HUES64 (cell line): ENCODE data around the gene GCNA.

ENCODE experiments used
- H3K27ac ChIP-seq: 2 replicates; pipeline ENCODE4 v1.7.0; 2013; ENCODE audit warnings: low read depth, low read length, inconsistent platforms
- H3K27me3 ChIP-seq: 2 replicates; pipeline ENCODE4 v1.6.1; 2013; ENCODE audit warnings: mild to moderate bottlenecking, low read length; ENCODE audit not compliant: insufficient read depth
- H3K36me3 ChIP-seq: 2 replicates; pipeline ENCODE4 v1.6.1; 2013; ENCODE audit warnings: mild to moderate bottlenecking, low read length; ENCODE audit not compliant: insufficient read depth
- H3K4me1 ChIP-seq: 2 replicates; pipeline ENCODE4 v1.6.1; 2013; ENCODE audit warnings: mild to moderate bottlenecking, low read length, moderate library complexity; ENCODE audit not compliant: insufficient read depth
- H3K4me3 ChIP-seq: 2 replicates; pipeline ENCODE4 v1.5.1; 2013; ENCODE audit warnings: mild to moderate bottlenecking, low read length, moderate library complexity
- H3K9ac ChIP-seq: 2 replicates; pipeline ENCODE4 v1.6.1; 2013; ENCODE audit warnings: mild to moderate bottlenecking, low read depth, low read length
- H3K9me3 ChIP-seq: 2 replicates; pipeline ENCODE4 v1.6.1; 2013; ENCODE audit warnings: low read depth, low read length; ENCODE audit not compliant: insufficient read depth
- WGBS: fragments of 150-250, 120-280 bp; methylation state at CpG from one replicate; pipeline ENCODE4 v1.1.7; 2013; ENCODE audit warnings: missing lambda C conversion rate; 5-methylcytosine and 5-hydroxymethylcytosine counted together

Gene GCNA

GRCh38 chrX:71616672-71617529, 38.7 kb downstream of the GCNA start:
- Histone ChIP-seq H3K36me3 (peaks cover 3% of the 10 kb centered on the region; the same call in 1 of the 2 replicates), H3K27ac (no peak overlapping the region), H3K4me1 (no peaks in the 10 kb centered on the region), H3K27me3 (no peaks in the 10 kb centered on the region), H3K4me3 (no peak overlapping the region), H3K9ac (no peak overlapping the region), H3K9me3 (no peaks in the 10 kb centered on the region)
- 93% methylated on average over 43 of the region's 43 CpGs for WGBS

- 81% methylated on average over 8 of the region's 8 CpGs for WGBS
- no peaks in the 10 kb centered on the region for H3K9me3 ChIP-seq
- no peaks in the 10 kb centered on the region for H3K4me1 ChIP-seq
- no peak overlapping the region for H3K4me3 ChIP-seq
- H3K27me3 ChIP-seq = no peaks in the 10 kb centered on the region
- no peak overlapping the region for H3K9ac ChIP-seq
- H3K36me3 ChIP-seq = peaks cover 3% of the 10 kb centered on the region; the same call in 1 of the 2 replicates
- no peak overlapping the region for H3K27ac ChIP-seq
Observed at GRCh38 chrX:71617742-71618141, 39.5 kb downstream of the GCNA start.

- no peak within 1 kb of the TSS for H3K9ac ChIP-seq
- WGBS = 94% methylated on average over 4 of the region's 4 CpGs
- H3K4me1 ChIP-seq = no peaks in the 10 kb centered on the region
- H3K9me3 ChIP-seq = no peaks in the 10 kb centered on the region
- H3K36me3 ChIP-seq = peaks cover under 1% of the 10 kb centered on the region; the same call in 1 of the 2 replicates
- H3K27ac ChIP-seq = no peak within 1 kb of the TSS
- H3K4me3 ChIP-seq = no peak within 1 kb of the TSS
- H3K27me3 ChIP-seq = no peaks in the 10 kb centered on the region
Observed at GRCh38 chrX:71618303-71618721, 40.1 kb downstream of the GCNA start, which contains the start of gene CXCR3. Gene CXCR3 (minus strand): TSS chrX:71618511. CDS start chrX:71618449, 62 bp downstream.

GRCh38 chrX:71618787-71619186, 40.5 kb downstream of the GCNA start:
- H3K9me3 ChIP-seq = no peaks in the 10 kb centered on the region
- H3K36me3 ChIP-seq = no peaks in the 10 kb centered on the region
- H3K9ac ChIP-seq = no peak overlapping the region
- H3K27ac ChIP-seq = no peak overlapping the region
- H3K27me3 ChIP-seq = no peaks in the 10 kb centered on the region
- WGBS = 88% methylated on average over 2 of the region's 3 CpGs
- H3K4me1 ChIP-seq = no peaks in the 10 kb centered on the region
- no peak overlapping the region for H3K4me3 ChIP-seq

GRCh38 chrX:71619193-71619592, 41.0 kb downstream of the GCNA start:
- H3K36me3 ChIP-seq = no peaks in the 10 kb centered on the region
- WGBS = 91% methylated on average over 6 of the region's 8 CpGs
- no peak overlapping the region for H3K9ac ChIP-seq
- H3K27ac ChIP-seq = no peak overlapping the region
- no peaks in the 10 kb centered on the region for H3K9me3 ChIP-seq
- H3K4me1 ChIP-seq = no peaks in the 10 kb centered on the region
- no peak overlapping the region for H3K4me3 ChIP-seq
- H3K27me3 ChIP-seq = no peaks in the 10 kb centered on the region

GRCh38 chrX:71619986-71620385, 41.7 kb downstream of the GCNA start:
- H3K4me1 ChIP-seq = no peaks in the 10 kb centered on the region
- H3K36me3 ChIP-seq = no peaks in the 10 kb centered on the region
- H3K27me3 ChIP-seq = no peaks in the 10 kb centered on the region
- no peak overlapping the region for H3K27ac ChIP-seq
- no peak overlapping the region for H3K9ac ChIP-seq
- H3K4me3 ChIP-seq = no peak overlapping the region
- H3K9me3 ChIP-seq = no peaks in the 10 kb centered on the region
- 100% methylated on average over 1 of the region's 1 CpG for WGBS

GRCh38 chrX:71621603-71622002, 43.4 kb downstream of the GCNA start:
- H3K9me3 ChIP-seq = no peaks in the 10 kb centered on the region
- no peaks in the 10 kb centered on the region for H3K4me1 ChIP-seq
- no peak overlapping the region for H3K27ac ChIP-seq
- H3K4me3 ChIP-seq = no peak overlapping the region
- H3K27me3 ChIP-seq = no peaks in the 10 kb centered on the region
- no peaks in the 10 kb centered on the region for H3K36me3 ChIP-seq
- no peak overlapping the region for H3K9ac ChIP-seq
- 94% methylated on average over 6 of the region's 6 CpGs for WGBS

- no peak overlapping the region for H3K9ac ChIP-seq
- no peaks in the 10 kb centered on the region for H3K9me3 ChIP-seq
- H3K4me3 ChIP-seq = no peak overlapping the region
- H3K36me3 ChIP-seq = no peaks in the 10 kb centered on the region
- no peak overlapping the region for H3K27ac ChIP-seq
- no peaks in the 10 kb centered on the region for H3K27me3 ChIP-seq
- 92% methylated on average over 8 of the region's 9 CpGs for WGBS
- H3K4me1 ChIP-seq = no peaks in the 10 kb centered on the region
Observed at GRCh38 chrX:71622032-71622575, 43.9 kb downstream of the GCNA start.

GRCh38 chrX:71622576-71623450, 44.6 kb downstream of the GCNA start:
- H3K9ac ChIP-seq = no peak overlapping the region
- no peaks in the 10 kb centered on the region for H3K27me3 ChIP-seq
- WGBS = 50% methylated on average over 11 of the region's 13 CpGs
- H3K27ac ChIP-seq = no peak overlapping the region
- no peak overlapping the region for H3K4me3 ChIP-seq
- H3K9me3 ChIP-seq = no peaks in the 10 kb centered on the region
- no peaks in the 10 kb centered on the region for H3K36me3 ChIP-seq
- H3K4me1 ChIP-seq = no peaks in the 10 kb centered on the region

- Histone ChIP-seq H3K27ac (no peak overlapping the region), H3K36me3 (no peaks in the 10 kb centered on the region)
Observed at GRCh38 chrX:71623714-71624113, 45.5 kb downstream of the GCNA start.

GRCh38 chrX:71625471-71625870, 47.2 kb downstream of the GCNA start:
- no peaks in the 10 kb centered on the region for H3K36me3 ChIP-seq
- H3K4me1 ChIP-seq = no peaks in the 10 kb centered on the region
- no peak overlapping the region for H3K9ac ChIP-seq
- no peak overlapping the region for H3K4me3 ChIP-seq
- 91% methylated on average over 3 of the region's 5 CpGs for WGBS
- no peaks in the 10 kb centered on the region for H3K27me3 ChIP-seq
- no peaks in the 10 kb centered on the region for H3K9me3 ChIP-seq
- no peak overlapping the region for H3K27ac ChIP-seq

More at GRCh38 chrX:71623714-71624113, 45.5 kb downstream of the GCNA start:
- Histone ChIP-seq H3K4me3 (no peak overlapping the region), H3K27me3 (no peaks in the 10 kb centered on the region), H3K9ac (no peak overlapping the region), H3K9me3 (no peaks in the 10 kb centered on the region), H3K4me1 (no peaks in the 10 kb centered on the region)
- WGBS = 98% methylated on average over 3 of the region's 3 CpGs
